Stomach (tissue), 4 donors: Measurements from ENCODE around the gene DTWD1.
"Not testable (repeated sequence)": the region's sequence is repeated elsewhere in the genome, so short reads cannot be mapped to it uniquely, and the experiment has no call there.

Experiments used
- CTCF ChIP-seq, 7 experiments: fragments of 450-650 bp in 4 of 7; fragments of 200-600 bp in 3 of 7; sonication (generic) in 3 of 7; IDR thresholded peaks; one replicate each; pipeline ENCODE4 v1.5.1; 2016 to 2019; ENCODE audit warnings: antibody characterized with exemption in 7 of 7, control low read depth in 2 of 7, mild to moderate bottlenecking in 1 of 7
- POLR2A ChIP-seq, 4 donors: fragments of 450-650 bp; IDR thresholded peaks; one replicate each; pipeline ENCODE4 v1.6.1; 2016; ENCODE audit warnings: antibody characterized with exemption in 4 of 4, control low read depth in 2 of 4, mild to moderate bottlenecking in 1 of 4, moderate library complexity in 1 of 4
- POLR2AphosphoS5 ChIP-seq, 3 donors: sonication (generic); formaldehyde crosslinking; IDR thresholded peaks; one replicate each; pipeline ENCODE4 v1.6.1; 2016; ENCODE audit warnings: antibody characterized with exemption in 3 of 3

- TF ChIP-seq CTCF, POLR2A, POLR2AphosphoS5 (IDR thresholded peaks at IDR 0.05): not testable (repeated sequence)
Observed at GRCh38 chr15:49702982-49703381, 82.1 kb downstream of the DTWD1 start.
